H1 (cell line): ENCODE results near the gene ZKSCAN8.

Experiments used
- CEBPB ChIP-seq: IDR thresholded peaks from 2 replicates; pipeline ENCODE4 v1.6.1; 2012; ENCODE audit warnings: low read depth, low read length
- CREB1 ChIP-seq: IDR thresholded peaks from 2 replicates; pipeline ENCODE4 v1.6.1; 2012; ENCODE audit warnings: inconsistent platforms
- EGR1 ChIP-seq: IDR thresholded peaks from 2 replicates; pipeline ENCODE4 v1.6.1; 2011; ENCODE audit warnings: low read depth, low read length, borderline replicate concordance
- EP300 ChIP-seq, 2 experiments: IDR thresholded peaks; 1 replicate in 1 of 2; 2 replicates in 1 of 2; pipeline ENCODE4 v1.6.1; 2011 to 2012; ENCODE audit warnings: low read depth in 2 of 2, low read length in 2 of 2, mild to moderate bottlenecking in 2 of 2, borderline replicate concordance in 1 of 2, inconsistent platforms in 1 of 2, moderate library complexity in 1 of 2
- EZH2 ChIP-seq: fragments of 200-600 bp; sonication (generic); IDR thresholded peaks from 2 replicates; pipeline ENCODE4 v1.7.1; 2012; ENCODE audit warnings: low read depth, mild to moderate bottlenecking, moderate library complexity, low read length, inconsistent platforms; ENCODE audit not compliant: severe bottlenecking
- HDAC2 ChIP-seq, 2 experiments: fragments of 300-600 bp in 1 of 2; sonication (generic) in 1 of 2; IDR thresholded peaks; 2 replicates each; pipeline ENCODE4 v1.6.1; 2011 to 2012; ENCODE audit warnings: low read depth in 2 of 2, low read length in 2 of 2, mild to moderate bottlenecking in 2 of 2, moderate library complexity in 2 of 2, borderline replicate concordance in 1 of 2, inconsistent platforms in 1 of 2
- HDAC6 ChIP-seq: IDR thresholded peaks from one replicate; pipeline ENCODE4 v1.7.1; 2012; ENCODE audit warnings: low read depth, mild to moderate bottlenecking, inconsistent platforms, low read length, moderate library complexity
- NANOG ChIP-seq: IDR thresholded peaks from 2 replicates; pipeline ENCODE4 v1.6.1; 2011; ENCODE audit warnings: low read length, low read depth, mild to moderate bottlenecking, inconsistent platforms; ENCODE audit not compliant: insufficient read depth, poor library complexity, severe bottlenecking
- POLR2A ChIP-seq, 2 experiments: IDR thresholded peaks; 1 replicate in 1 of 2; 2 replicates in 1 of 2; pipeline ENCODE4 v1.6.1; 2011; ENCODE audit warnings: low read depth in 2 of 2, low read length in 2 of 2, mild to moderate bottlenecking in 2 of 2; ENCODE audit errors: control extremely low read depth in 1 of 2
- SIN3A ChIP-seq, 2 experiments: IDR thresholded peaks in 1 of 2; conservative IDR thresholded peaks in 1 of 2; 2 replicates each; pipeline ENCODE4 v1.6.1; 2011 to 2012; ENCODE audit warnings: low read length in 2 of 2, improper control_type of control experiment in 1 of 2, low read depth in 1 of 2, mild to moderate bottlenecking in 1 of 2
- TAF1 ChIP-seq: IDR thresholded peaks from 2 replicates; pipeline ENCODE4 v1.6.1; 2011; ENCODE audit warnings: mild to moderate bottlenecking, low read depth, low read length
- ZNF274 ChIP-seq: IDR thresholded peaks from 2 replicates; pipeline ENCODE4 v1.7.0; 2012; ENCODE audit warnings: low read length, borderline replicate concordance; ENCODE audit errors: extremely low read depth
- TF ChIP-seq, protein P1 (sequence below), 3 experiments: IDR thresholded peaks; 1 replicate in 2 of 3; 2 replicates in 1 of 3; pipeline versions ENCODE4 v1.5.1 to v1.6.1; 2011; ENCODE audit warnings: low read length in 3 of 3, mild to moderate bottlenecking in 3 of 3, inconsistent platforms in 2 of 3, low read depth in 1 of 3, moderate library complexity in 1 of 3; ENCODE audit not compliant: insufficient read depth in 1 of 3; ENCODE audit errors: control extremely low read depth in 1 of 3
- TF ChIP-seq, protein P2 (sequence below): IDR thresholded peaks from 2 replicates; pipeline ENCODE4 v1.6.1; 2012; ENCODE audit warnings: inconsistent platforms

DNA sequence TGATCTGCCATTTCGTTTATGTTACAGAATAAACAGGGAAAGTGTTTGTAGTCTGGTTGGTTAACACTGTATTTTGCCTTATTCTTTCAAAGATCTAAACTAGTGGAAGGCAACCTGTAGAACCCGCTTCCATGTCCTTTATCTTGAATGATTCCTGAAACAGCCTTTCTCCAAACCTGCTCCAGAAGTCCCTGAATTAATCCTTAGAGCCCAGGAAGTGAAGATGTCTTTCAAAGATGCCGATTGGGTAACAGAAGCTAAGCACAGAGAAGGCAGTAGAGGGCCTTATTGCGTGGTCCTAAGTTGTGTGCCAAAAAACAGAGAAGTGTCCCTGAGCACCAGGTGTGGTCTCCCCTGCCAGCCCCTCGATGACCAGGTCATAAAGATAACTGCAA is 36.4 kb upstream of the ZKSCAN8 start:
- TF ChIP-seq, protein P1, sequence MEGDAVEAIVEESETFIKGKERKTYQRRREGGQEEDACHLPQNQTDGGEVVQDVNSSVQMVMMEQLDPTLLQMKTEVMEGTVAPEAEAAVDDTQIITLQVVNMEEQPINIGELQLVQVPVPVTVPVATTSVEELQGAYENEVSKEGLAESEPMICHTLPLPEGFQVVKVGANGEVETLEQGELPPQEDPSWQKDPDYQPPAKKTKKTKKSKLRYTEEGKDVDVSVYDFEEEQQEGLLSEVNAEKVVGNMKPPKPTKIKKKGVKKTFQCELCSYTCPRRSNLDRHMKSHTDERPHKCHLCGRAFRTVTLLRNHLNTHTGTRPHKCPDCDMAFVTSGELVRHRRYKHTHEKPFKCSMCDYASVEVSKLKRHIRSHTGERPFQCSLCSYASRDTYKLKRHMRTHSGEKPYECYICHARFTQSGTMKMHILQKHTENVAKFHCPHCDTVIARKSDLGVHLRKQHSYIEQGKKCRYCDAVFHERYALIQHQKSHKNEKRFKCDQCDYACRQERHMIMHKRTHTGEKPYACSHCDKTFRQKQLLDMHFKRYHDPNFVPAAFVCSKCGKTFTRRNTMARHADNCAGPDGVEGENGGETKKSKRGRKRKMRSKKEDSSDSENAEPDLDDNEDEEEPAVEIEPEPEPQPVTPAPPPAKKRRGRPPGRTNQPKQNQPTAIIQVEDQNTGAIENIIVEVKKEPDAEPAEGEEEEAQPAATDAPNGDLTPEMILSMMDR (IDR thresholded peaks at IDR 0.05; ENCODE audit: control extremely low read depth in 1 of 3, insufficient read depth in 1 of 3, low read depth in 1 of 3, low read length in 3 of 3), result no peak
- TF ChIP-seq HDAC2 (IDR thresholded peaks at IDR 0.05; ENCODE audit: borderline replicate concordance in 1 of 2, low read depth in 2 of 2, low read length in 2 of 2), result no peak
- TF ChIP-seq, protein P2, sequence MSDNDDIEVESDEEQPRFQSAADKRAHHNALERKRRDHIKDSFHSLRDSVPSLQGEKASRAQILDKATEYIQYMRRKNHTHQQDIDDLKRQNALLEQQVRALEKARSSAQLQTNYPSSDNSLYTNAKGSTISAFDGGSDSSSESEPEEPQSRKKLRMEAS, result no peak
- no peak for TF ChIP-seq EZH2
- no peak for TF ChIP-seq TAF1
- TF ChIP-seq POLR2A (IDR thresholded peaks at IDR 0.05; ENCODE audit: control extremely low read depth in 1 of 2, low read depth in 2 of 2, low read length in 2 of 2), result no peak
- TF ChIP-seq CEBPB, result no peak
- no peak for TF ChIP-seq NANOG
- no peak for TF ChIP-seq EGR1
- no peak for TF ChIP-seq ZNF274
- TF ChIP-seq EP300 (IDR thresholded peaks at IDR 0.05; ENCODE audit: borderline replicate concordance in 1 of 2, low read depth in 2 of 2, low read length in 2 of 2), result no peak
- no peak for TF ChIP-seq SIN3A (conservative IDR thresholded peaks at IDR 0.05 in 1 of 2, IDR thresholded peaks at IDR 0.05 in 1 of 2; ENCODE audit: low read depth in 1 of 2, low read length in 2 of 2)
- no peak for TF ChIP-seq CREB1
- TF ChIP-seq HDAC6, result no peak
